PC-9 (cell line): ENCODE results near the gene ALG5.

Experiments used
- CTCF ChIP-seq: fragments of 200-600 bp; sonication (generic); conservative IDR thresholded peaks from 2 replicates; pipeline ENCODE4 v1.6.1; 2017; ENCODE audit warnings: mixed run types, antibody characterized with exemption, mild to moderate bottlenecking, moderate library complexity
- EZH2 ChIP-seq: fragments of 200-600 bp; sonication (generic); IDR thresholded peaks from 2 replicates; pipeline ENCODE4 v1.8.0; 2017; ENCODE audit warnings: antibody characterized with exemption, low read depth

GRCh38 chr13:36979361-36980050 lies 19.6 kb downstream of the ALG5 start:
- no peak for TF ChIP-seq CTCF
- no peak for TF ChIP-seq EZH2
